ENCODE data around the gene FBXO28. TPM values are rescaled to one million over a fixed set of nuclear protein-coding genes. Genes with fewer than 3 reads are reported as not detected.

Gene FBXO28
- total RNA-seq, 1 experiment from 2014 or later = 45.8 TPM

DNA sequence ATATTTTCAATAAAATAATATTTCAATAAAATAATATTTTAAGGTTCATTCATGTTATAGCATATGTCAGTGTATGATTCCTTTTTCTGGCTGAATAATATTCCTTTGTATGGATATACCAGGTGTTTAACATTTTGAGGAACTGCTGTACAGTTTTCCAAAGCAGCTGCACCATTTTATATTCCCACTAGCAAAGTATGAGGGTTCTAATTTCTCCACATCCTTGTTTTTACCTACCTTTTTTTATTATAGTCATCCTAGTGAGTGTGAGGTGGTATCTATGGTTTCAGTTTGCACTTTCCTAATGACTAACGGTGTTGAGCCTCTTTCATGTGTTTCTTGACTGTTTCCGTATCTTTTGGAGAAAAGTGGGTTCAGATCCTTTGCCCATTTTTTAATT is 74.4 kb downstream of the FBXO28 start:
- no peak overlapping the region for H3K27ac ChIP-seq (ENCODE audit: low read depth, low read length, poor library complexity, severe bottlenecking)
- no peak for TF ChIP-seq EZH2 (IDR thresholded peaks at IDR 0.05; ENCODE audit: borderline replicate concordance, low read depth, low read length, poor library complexity, severe bottlenecking)
- TF ChIP-seq, protein P1, sequence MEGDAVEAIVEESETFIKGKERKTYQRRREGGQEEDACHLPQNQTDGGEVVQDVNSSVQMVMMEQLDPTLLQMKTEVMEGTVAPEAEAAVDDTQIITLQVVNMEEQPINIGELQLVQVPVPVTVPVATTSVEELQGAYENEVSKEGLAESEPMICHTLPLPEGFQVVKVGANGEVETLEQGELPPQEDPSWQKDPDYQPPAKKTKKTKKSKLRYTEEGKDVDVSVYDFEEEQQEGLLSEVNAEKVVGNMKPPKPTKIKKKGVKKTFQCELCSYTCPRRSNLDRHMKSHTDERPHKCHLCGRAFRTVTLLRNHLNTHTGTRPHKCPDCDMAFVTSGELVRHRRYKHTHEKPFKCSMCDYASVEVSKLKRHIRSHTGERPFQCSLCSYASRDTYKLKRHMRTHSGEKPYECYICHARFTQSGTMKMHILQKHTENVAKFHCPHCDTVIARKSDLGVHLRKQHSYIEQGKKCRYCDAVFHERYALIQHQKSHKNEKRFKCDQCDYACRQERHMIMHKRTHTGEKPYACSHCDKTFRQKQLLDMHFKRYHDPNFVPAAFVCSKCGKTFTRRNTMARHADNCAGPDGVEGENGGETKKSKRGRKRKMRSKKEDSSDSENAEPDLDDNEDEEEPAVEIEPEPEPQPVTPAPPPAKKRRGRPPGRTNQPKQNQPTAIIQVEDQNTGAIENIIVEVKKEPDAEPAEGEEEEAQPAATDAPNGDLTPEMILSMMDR (conservative IDR thresholded peaks at IDR 0.05; ENCODE audit: low read depth, low read length) = no peak
- H3K9me3 ChIP-seq (ENCODE audit: low read depth, low read length, poor library complexity, severe bottlenecking) = no peaks in the 10 kb centered on the region
- ChIA-PET POLR2A (ENCODE audit: low non-redundant PET) (no interaction called here), CTCF (no interaction called here)
- intact Hi-C loops (cut with micrococcal nuclease; ENCODE audit: unreplicated experiment) = no loop called here
- H3K4me3 ChIP-seq (ENCODE audit: low read depth, low read length, poor library complexity, severe bottlenecking) = no peak overlapping the region
- no peak for DNase-seq (ENCODE audit: low spot score)
- H3K4me1 ChIP-seq (ENCODE audit: insufficient read depth, low read length, poor library complexity, severe bottlenecking) = peaks cover 4% of the 10 kb centered on the region
- no peaks in the 10 kb centered on the region for H3K27me3 ChIP-seq (replicated peaks; ENCODE audit: insufficient read depth, low read depth, low read length, poor library complexity)
- peaks cover 28% of the 10 kb centered on the region for H3K36me3 ChIP-seq (ENCODE audit: insufficient read depth, low read length, poor library complexity, severe bottlenecking)
- BruUV-seq (replicated peaks) = no TSS peak

DNA sequence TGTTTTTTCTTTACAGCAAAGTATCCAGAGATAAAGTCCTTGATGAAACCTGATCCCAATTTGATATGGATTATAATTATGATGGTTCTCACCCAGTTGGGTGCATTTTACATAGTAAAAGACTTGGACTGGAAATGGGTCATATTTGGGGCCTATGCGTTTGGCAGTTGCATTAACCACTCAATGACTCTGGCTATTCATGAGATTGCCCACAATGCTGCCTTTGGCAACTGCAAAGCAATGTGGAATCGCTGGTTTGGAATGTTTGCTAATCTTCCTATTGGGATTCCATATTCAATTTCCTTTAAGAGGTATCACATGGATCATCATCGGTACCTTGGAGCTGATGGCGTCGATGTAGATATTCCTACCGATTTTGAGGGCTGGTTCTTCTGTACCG is 75.7 kb downstream of the FBXO28 start:
- H3K9me3 ChIP-seq (ENCODE audit: low read depth, low read length, poor library complexity, severe bottlenecking) = no peaks in the 10 kb centered on the region
- no peaks in the 10 kb centered on the region for H3K27me3 ChIP-seq (replicated peaks; ENCODE audit: insufficient read depth, low read depth, low read length, poor library complexity)
- POLR2A ChIA-PET (ENCODE audit: low non-redundant PET) = no interaction called here
- no peak overlapping the region for H3K27ac ChIP-seq (ENCODE audit: low read depth, low read length, poor library complexity, severe bottlenecking)
- DNase-seq (ENCODE audit: low spot score) = no peak
- CTCF ChIA-PET = no interaction called here
- TF ChIP-seq EZH2 (IDR thresholded peaks at IDR 0.05; ENCODE audit: borderline replicate concordance, low read depth, low read length, poor library complexity, severe bottlenecking) = no peak
- TF ChIP-seq, protein P1 (conservative IDR thresholded peaks at IDR 0.05; ENCODE audit: low read depth, low read length) = no peak
- BruUV-seq (replicated peaks) = no TSS peak
- H3K4me3 ChIP-seq (ENCODE audit: low read depth, low read length, poor library complexity, severe bottlenecking) = no peak overlapping the region
- peaks cover 35% of the 10 kb centered on the region for H3K36me3 ChIP-seq (ENCODE audit: insufficient read depth, low read length, poor library complexity, severe bottlenecking)
- peaks cover 4% of the 10 kb centered on the region for H3K4me1 ChIP-seq (ENCODE audit: insufficient read depth, low read length, poor library complexity, severe bottlenecking)
- intact Hi-C loops (cut with micrococcal nuclease; ENCODE audit: unreplicated experiment) = no loop called here

- POLR2A ChIA-PET (ENCODE audit: low non-redundant PET) = no interaction called here
- H3K36me3 ChIP-seq (ENCODE audit: insufficient read depth, low read length, poor library complexity, severe bottlenecking) = peaks cover 30% of the 10 kb centered on the region
These were observed 78.3 kb downstream of the FBXO28 start for GRCh38 chr1:224192082-224192788.

More at GRCh38 chr1:224192082-224192788, 78.3 kb downstream of the FBXO28 start:
- no peaks in the 10 kb centered on the region for H3K9me3 ChIP-seq (ENCODE audit: low read depth, low read length, poor library complexity, severe bottlenecking)
- BruUV-seq (replicated peaks) = TSS peak; percentile 31
- no peak for TF ChIP-seq EZH2 (IDR thresholded peaks at IDR 0.05; ENCODE audit: borderline replicate concordance, low read depth, low read length, poor library complexity, severe bottlenecking)
- TF ChIP-seq, protein P1 (conservative IDR thresholded peaks at IDR 0.05; ENCODE audit: low read depth, low read length) = no peak
- no peak overlapping the region for H3K27ac ChIP-seq (ENCODE audit: low read depth, low read length, poor library complexity, severe bottlenecking)
- intact Hi-C loops (cut with micrococcal nuclease; ENCODE audit: unreplicated experiment) = no loop called here
- CTCF ChIA-PET = no interaction called here
- H3K27me3 ChIP-seq (replicated peaks; ENCODE audit: insufficient read depth, low read depth, low read length, poor library complexity) = no peaks in the 10 kb centered on the region
- DNase-seq (ENCODE audit: low spot score) = no peak
- H3K4me3 ChIP-seq (ENCODE audit: low read depth, low read length, poor library complexity, severe bottlenecking) = no peak overlapping the region
- peaks cover 15% of the 10 kb centered on the region for H3K4me1 ChIP-seq (ENCODE audit: insufficient read depth, low read length, poor library complexity, severe bottlenecking)
